ENCODE results near the gene ANKS1B.

The ANKS1B gene

GRCh38 chr12:99097171-99097570, 887.6 kb downstream of the ANKS1B start:
- in situ Hi-C loops (cut with MboI; ENCODE audit: low sequenced_read_pairs), result no loop called here

GRCh38 chr12:99093166-99093565, 891.6 kb downstream of the ANKS1B start:
- in situ Hi-C loops (cut with MboI; ENCODE audit: low sequenced_read_pairs), result no loop called here

- in situ Hi-C loops (cut with MboI; ENCODE audit: low sequenced_read_pairs), result no loop called here
These were observed 892.5 kb downstream of the ANKS1B start for GRCh38 chr12:99092100-99092851.

- in situ Hi-C loops (cut with MboI; ENCODE audit: low sequenced_read_pairs), result no loop called here
These were observed 897.5 kb downstream of the ANKS1B start for GRCh38 chr12:99087278-99087677.

GRCh38 chr12:99079811-99080210, 904.9 kb downstream of the ANKS1B start:
- in situ Hi-C loops (cut with MboI; ENCODE audit: low sequenced_read_pairs), result no loop called here

- in situ Hi-C loops (cut with MboI; ENCODE audit: low sequenced_read_pairs), result no loop called here
These were observed 915.6 kb downstream of the ANKS1B start for GRCh38 chr12:99068993-99069747.

GRCh38 chr12:99067171-99067785, 917.5 kb downstream of the ANKS1B start:
- in situ Hi-C loops (cut with MboI; ENCODE audit: low sequenced_read_pairs), result no loop called here

GRCh38 chr12:99066726-99067125, 918.0 kb downstream of the ANKS1B start:
- in situ Hi-C loops (cut with MboI; ENCODE audit: low sequenced_read_pairs), result no loop called here

GRCh38 chr12:99063182-99063581, 921.6 kb downstream of the ANKS1B start:
- in situ Hi-C loops (cut with MboI; ENCODE audit: low sequenced_read_pairs), result no loop called here

- in situ Hi-C loops (cut with MboI; ENCODE audit: low sequenced_read_pairs), result no loop called here
These were observed 924.8 kb downstream of the ANKS1B start for GRCh38 chr12:99059824-99060511.

GRCh38 chr12:99057670-99058069, 927.1 kb downstream of the ANKS1B start:
- in situ Hi-C loops (cut with MboI; ENCODE audit: low sequenced_read_pairs), result no loop called here

- in situ Hi-C loops (cut with MboI; ENCODE audit: low sequenced_read_pairs), result no loop called here
These were observed 928.5 kb downstream of the ANKS1B start for GRCh38 chr12:99056186-99056585.

- in situ Hi-C loops (cut with MboI; ENCODE audit: low sequenced_read_pairs), result no loop called here
These were observed 929.4 kb downstream of the ANKS1B start for GRCh38 chr12:99055299-99055698.

GRCh38 chr12:99054601-99055128, 930.1 kb downstream of the ANKS1B start:
- in situ Hi-C loops (cut with MboI; ENCODE audit: low sequenced_read_pairs), result no loop called here

GRCh38 chr12:99053616-99054362, 930.9 kb downstream of the ANKS1B start:
- in situ Hi-C loops (cut with MboI; ENCODE audit: low sequenced_read_pairs), result no loop called here

GRCh38 chr12:99049774-99050173, 935.0 kb downstream of the ANKS1B start:
- in situ Hi-C loops (cut with MboI; ENCODE audit: low sequenced_read_pairs), result no loop called here

- in situ Hi-C loops (cut with MboI; ENCODE audit: low sequenced_read_pairs), result no loop called here
These were observed 939.6 kb downstream of the ANKS1B start for GRCh38 chr12:99045158-99045557.

- in situ Hi-C loops (cut with MboI; ENCODE audit: low sequenced_read_pairs), result no loop called here
These were observed 941.3 kb downstream of the ANKS1B start for GRCh38 chr12:99043319-99043914.

GRCh38 chr12:99042226-99042625, 942.5 kb downstream of the ANKS1B start:
- in situ Hi-C loops (cut with MboI; ENCODE audit: low sequenced_read_pairs), result no loop called here
